Measurements from ENCODE around the gene CSTPP1.

The CSTPP1 gene

DNA sequence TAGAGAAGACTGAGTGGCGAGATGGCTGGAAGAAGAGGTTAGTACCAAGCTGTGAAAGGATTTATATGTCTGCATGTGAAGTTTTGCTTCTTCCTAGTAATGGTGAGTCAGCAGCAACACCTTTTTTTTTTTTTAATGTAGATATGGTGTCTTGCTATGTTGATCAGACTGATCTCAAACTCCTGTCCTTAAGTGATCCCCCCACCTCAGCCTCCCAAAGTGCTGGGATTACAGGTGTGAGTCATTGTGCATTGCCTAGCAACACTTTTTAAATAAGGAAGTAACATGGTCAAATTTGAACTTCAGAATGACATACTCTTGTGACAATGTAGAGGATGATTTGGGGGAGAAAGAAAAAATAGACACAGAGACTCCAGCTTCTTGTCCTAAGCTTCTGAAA lies 6.5 kb upstream of the CSTPP1 start:
- no peak overlapping the region for H3K27ac ChIP-seq (ENCODE audit: poor library complexity, severe bottlenecking)
- H3K27me3 ChIP-seq (ENCODE audit: insufficient read depth, poor library complexity, severe bottlenecking) = no peaks in the 10 kb centered on the region
- no peaks in the 10 kb centered on the region for H3K9me3 ChIP-seq (ENCODE audit: severe bottlenecking)
- TF ChIP-seq, protein P1, sequence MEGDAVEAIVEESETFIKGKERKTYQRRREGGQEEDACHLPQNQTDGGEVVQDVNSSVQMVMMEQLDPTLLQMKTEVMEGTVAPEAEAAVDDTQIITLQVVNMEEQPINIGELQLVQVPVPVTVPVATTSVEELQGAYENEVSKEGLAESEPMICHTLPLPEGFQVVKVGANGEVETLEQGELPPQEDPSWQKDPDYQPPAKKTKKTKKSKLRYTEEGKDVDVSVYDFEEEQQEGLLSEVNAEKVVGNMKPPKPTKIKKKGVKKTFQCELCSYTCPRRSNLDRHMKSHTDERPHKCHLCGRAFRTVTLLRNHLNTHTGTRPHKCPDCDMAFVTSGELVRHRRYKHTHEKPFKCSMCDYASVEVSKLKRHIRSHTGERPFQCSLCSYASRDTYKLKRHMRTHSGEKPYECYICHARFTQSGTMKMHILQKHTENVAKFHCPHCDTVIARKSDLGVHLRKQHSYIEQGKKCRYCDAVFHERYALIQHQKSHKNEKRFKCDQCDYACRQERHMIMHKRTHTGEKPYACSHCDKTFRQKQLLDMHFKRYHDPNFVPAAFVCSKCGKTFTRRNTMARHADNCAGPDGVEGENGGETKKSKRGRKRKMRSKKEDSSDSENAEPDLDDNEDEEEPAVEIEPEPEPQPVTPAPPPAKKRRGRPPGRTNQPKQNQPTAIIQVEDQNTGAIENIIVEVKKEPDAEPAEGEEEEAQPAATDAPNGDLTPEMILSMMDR (IDR thresholded peaks at IDR 0.05; ENCODE audit: poor library complexity, severe bottlenecking) = no peak
- ATAC-seq (ENCODE audit: low read depth) = peak; percentile 61; the same call in 2 of the 3 replicates
- DNase-seq (ENCODE audit: low spot score) = no peak
- no peak overlapping the region for H3K4me3 ChIP-seq (ENCODE audit: severe bottlenecking)
- H3K36me3 ChIP-seq (ENCODE audit: low read depth) = no peaks in the 10 kb centered on the region
- H3K4me1 ChIP-seq (ENCODE audit: insufficient read depth, poor library complexity, severe bottlenecking) = peaks cover 8% of the 10 kb centered on the region

DNA sequence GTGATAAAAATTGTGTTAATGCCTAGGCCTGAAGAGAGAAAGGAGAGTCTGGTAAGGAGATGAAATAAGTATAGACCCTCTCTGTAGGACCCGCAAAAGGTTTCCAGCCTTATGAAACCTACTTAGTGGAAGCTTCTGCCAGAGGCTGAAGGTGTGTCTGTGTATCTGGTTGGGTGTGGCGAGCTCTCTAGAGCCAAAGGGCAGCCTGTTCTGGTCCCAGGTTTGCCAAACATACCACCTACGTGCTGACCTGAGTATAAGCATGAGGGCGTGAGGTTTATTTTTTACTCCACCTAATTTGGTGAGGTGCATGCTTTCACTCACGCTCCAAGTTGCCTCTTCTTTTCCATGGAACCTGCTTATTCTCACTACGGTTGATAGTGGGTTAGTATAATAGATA lies 5.6 kb downstream of the CSTPP1 start:
- no peak overlapping the region for H3K27ac ChIP-seq (ENCODE audit: poor library complexity, severe bottlenecking)
- ATAC-seq (ENCODE audit: low read depth) = no peak
- DNase-seq (ENCODE audit: low spot score) = no peak
- H3K4me1 ChIP-seq (ENCODE audit: insufficient read depth, poor library complexity, severe bottlenecking) = no peaks in the 10 kb centered on the region
- TF ChIP-seq, protein P1 (IDR thresholded peaks at IDR 0.05; ENCODE audit: poor library complexity, severe bottlenecking) = no peak
- H3K4me3 ChIP-seq (ENCODE audit: severe bottlenecking) = no peak overlapping the region
- no peaks in the 10 kb centered on the region for H3K27me3 ChIP-seq (ENCODE audit: insufficient read depth, poor library complexity, severe bottlenecking)
- no peaks in the 10 kb centered on the region for H3K36me3 ChIP-seq (ENCODE audit: low read depth)
- H3K9me3 ChIP-seq (ENCODE audit: severe bottlenecking) = no peaks in the 10 kb centered on the region

DNA sequence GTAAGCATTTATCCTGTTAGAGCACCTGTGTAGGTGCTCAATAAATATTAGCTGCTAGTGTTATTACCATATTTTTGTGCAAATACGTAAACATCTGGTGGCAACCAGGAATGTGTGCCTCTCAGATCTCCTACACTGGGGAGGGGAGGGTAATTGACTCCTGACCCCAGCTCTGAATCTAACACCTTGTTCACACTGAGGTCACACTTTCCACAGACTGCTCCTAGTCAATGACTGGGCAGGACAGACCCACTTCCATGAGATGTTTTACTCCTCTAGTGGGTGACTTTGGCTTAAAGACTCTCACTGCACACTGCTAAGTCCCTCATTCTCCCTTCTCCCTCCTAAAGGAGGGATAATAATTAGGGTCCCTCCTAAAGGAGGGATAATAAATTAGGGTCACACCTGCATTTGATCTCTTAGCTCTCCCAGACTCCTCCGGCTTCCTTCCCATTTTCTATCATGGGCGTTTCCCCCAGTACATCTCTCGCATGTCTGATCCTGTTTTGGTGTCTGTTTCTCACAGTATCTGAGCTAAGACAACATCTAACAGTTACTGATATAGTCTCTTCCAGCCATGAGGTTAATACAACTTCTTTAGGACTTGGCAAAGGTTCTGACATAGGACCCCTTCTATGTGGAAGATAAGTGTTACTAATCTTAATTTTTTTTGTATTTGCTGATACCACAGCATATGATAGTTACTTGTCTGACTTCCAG lies 8.0 kb downstream of the CSTPP1 start:
- no peaks in the 10 kb centered on the region for H3K36me3 ChIP-seq (ENCODE audit: low read depth)
- DNase-seq (ENCODE audit: low spot score) (no peak), ATAC-seq (ENCODE audit: low read depth) (no peak)

DNA sequence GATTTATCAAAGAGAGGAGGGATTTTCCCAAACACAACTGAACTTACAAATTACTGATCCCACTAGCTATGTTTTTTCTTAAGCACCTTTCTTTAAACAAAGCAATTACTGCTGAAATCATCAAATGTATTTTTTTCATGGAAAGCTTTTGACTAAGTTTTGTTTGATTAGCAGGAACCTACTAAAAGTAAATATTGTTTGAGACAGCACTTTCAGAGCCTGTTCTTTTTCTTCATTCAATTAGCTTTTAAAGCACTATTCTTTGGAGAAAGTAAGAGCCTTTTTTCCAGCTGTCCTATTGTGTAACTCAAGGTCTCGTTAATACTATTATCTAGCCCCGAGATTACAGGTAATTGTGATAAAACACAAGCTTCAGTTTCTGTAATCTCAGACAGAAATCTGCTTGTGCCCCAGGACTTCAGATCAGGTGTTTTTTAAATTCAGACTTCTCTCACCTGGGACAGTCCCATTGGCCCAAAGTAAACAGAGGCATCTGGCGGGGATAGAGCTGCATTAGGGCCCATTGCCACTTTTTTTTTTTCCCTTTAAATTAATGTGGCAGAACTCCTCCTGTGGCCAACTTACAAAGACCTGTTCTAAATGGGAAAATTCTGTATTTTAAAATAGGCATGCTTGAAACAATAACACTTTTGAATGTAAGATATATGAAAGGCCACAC lies 11.0 kb downstream of the CSTPP1 start:
- H3K4me3 ChIP-seq (ENCODE audit: severe bottlenecking) = no peak overlapping the region
- H3K36me3 ChIP-seq (ENCODE audit: low read depth) = no peaks in the 10 kb centered on the region
- TF ChIP-seq, protein P1 (IDR thresholded peaks at IDR 0.05; ENCODE audit: poor library complexity, severe bottlenecking) = no peak
- DNase-seq (ENCODE audit: low spot score) (no peak), ATAC-seq (ENCODE audit: low read depth) (no peak)
- H3K9me3 ChIP-seq (ENCODE audit: severe bottlenecking) = no peaks in the 10 kb centered on the region
- no peaks in the 10 kb centered on the region for H3K27me3 ChIP-seq (ENCODE audit: insufficient read depth, poor library complexity, severe bottlenecking)
- no peak overlapping the region for H3K27ac ChIP-seq (ENCODE audit: poor library complexity, severe bottlenecking)
- peaks cover 2% of the 10 kb centered on the region for H3K4me1 ChIP-seq (ENCODE audit: insufficient read depth, poor library complexity, severe bottlenecking)

More for the DNA sequence above, 8.0 kb downstream of the CSTPP1 start:
- Histone ChIP-seq H3K9me3 (ENCODE audit: severe bottlenecking) (no peaks in the 10 kb centered on the region), H3K27ac (ENCODE audit: poor library complexity, severe bottlenecking) (no peak overlapping the region), H3K4me3 (ENCODE audit: severe bottlenecking) (no peak overlapping the region), H3K27me3 (ENCODE audit: insufficient read depth, poor library complexity, severe bottlenecking) (no peaks in the 10 kb centered on the region), H3K4me1 (ENCODE audit: insufficient read depth, poor library complexity, severe bottlenecking) (peaks cover 2% of the 10 kb centered on the region)
- TF ChIP-seq, protein P1 (IDR thresholded peaks at IDR 0.05; ENCODE audit: poor library complexity, severe bottlenecking) = no peak

Measured in RWPE2 (cell line).